GM23338 (cell line): ENCODE measurements around the gene CADPS. TPM values are rescaled to one million over a fixed set of nuclear protein-coding genes. Genes with fewer than 3 reads are reported as not detected.

Experiments
- ATAC-seq: fragments of 200-7000 bp; cut with Tn5 transposase; 3 replicates; pipeline ENCODE4 v1.9.1; 2020
- DNase-seq: peaks from one replicate; pipeline ENCODE4 v3.0.0-alpha.2; 2015; ENCODE audit warnings: low spot score
- H2AFZ ChIP-seq: fragments of 200-600 bp; sonication (generic); 2 replicates; pipeline ENCODE4 v1.8.0; 2016; ENCODE audit warnings: antibody characterized with exemption, mild to moderate bottlenecking, moderate library complexity
- H3F3A ChIP-seq: fragments of 200-600 bp; sonication (generic); replicated peaks from 2 replicates; pipeline ENCODE4 v1.8.0; 2017; ENCODE audit warnings: antibody characterized with exemption, mixed run types, low read depth
- H3K27ac ChIP-seq: fragments of 200-600 bp; sonication (generic); 2 replicates; pipeline ENCODE4 v1.6.1; 2016; ENCODE audit warnings: low read depth
- H3K27me3 ChIP-seq: fragments of 200-600 bp; sonication (generic); 2 replicates; pipeline ENCODE4 v1.8.0; 2016; ENCODE audit warnings: mild to moderate bottlenecking, mixed run types, moderate library complexity; ENCODE audit not compliant: insufficient read depth
- H3K36me3 ChIP-seq: fragments of 200-600 bp; sonication (generic); 2 replicates; pipeline ENCODE4 v1.8.0; 2016; ENCODE audit warnings: mild to moderate bottlenecking; ENCODE audit not compliant: insufficient read depth
- H3K4me1 ChIP-seq: fragments of 200-600 bp; sonication (generic); 2 replicates; pipeline ENCODE4 v1.8.0; 2016; ENCODE audit warnings: mild to moderate bottlenecking, moderate library complexity; ENCODE audit not compliant: insufficient read depth
- H3K4me2 ChIP-seq: fragments of 200-600 bp; sonication (generic); 2 replicates; pipeline ENCODE4 v1.7.1; 2017; ENCODE audit warnings: mixed run types
- H3K4me3 ChIP-seq: fragments of 200-600 bp; sonication (generic); 2 replicates; pipeline ENCODE4 v1.6.1; 2016; ENCODE audit warnings: mixed run types
- H3K79me2 ChIP-seq: fragments of 200-600 bp; sonication (generic); replicated peaks from 2 replicates; pipeline ENCODE4 v1.8.0; 2017; ENCODE audit warnings: mild to moderate bottlenecking; ENCODE audit not compliant: insufficient read depth
- H3K9me2 ChIP-seq: fragments of 200-600 bp; sonication (generic); 2 replicates; pipeline ENCODE4 v1.8.0; 2017; ENCODE audit not compliant: insufficient read depth
- H4K20me1 ChIP-seq: fragments of 200-600 bp; sonication (generic); replicated peaks from 2 replicates; pipeline ENCODE4 v1.8.0; 2017; ENCODE audit warnings: mild to moderate bottlenecking; ENCODE audit not compliant: insufficient read depth
- H3K27ac Mint-ChIP-seq: 2 replicates; pipeline ENCODE4 v1.8.0; 2020; ENCODE audit warnings: inconsistent platforms, mild to moderate bottlenecking, moderate library complexity, mixed read lengths
- H3K27me3 Mint-ChIP-seq: 3 replicates; pipeline ENCODE4 v1.8.0; 2022; ENCODE audit warnings: low read depth, mild to moderate bottlenecking, moderate library complexity, mixed read lengths, inconsistent platforms; ENCODE audit not compliant: insufficient read depth, poor library complexity
- H3K36me3 Mint-ChIP-seq: 3 replicates; pipeline ENCODE4 v1.8.0; 2021; ENCODE audit warnings: low read depth, mild to moderate bottlenecking, inconsistent platforms, moderate library complexity, mixed read lengths
- H3K4me1 Mint-ChIP-seq: 3 replicates; pipeline ENCODE4 v1.8.0; 2020; ENCODE audit warnings: mild to moderate bottlenecking, inconsistent platforms, mixed read lengths
- H3K4me3 Mint-ChIP-seq: 3 replicates; pipeline ENCODE4 v1.8.0; 2021; ENCODE audit warnings: moderate library complexity, mild to moderate bottlenecking, inconsistent platforms, mixed read lengths
- H3K9me3 Mint-ChIP-seq: 3 replicates; pipeline ENCODE4 v1.8.0; 2020; ENCODE audit warnings: moderate library complexity, mild to moderate bottlenecking, inconsistent platforms, mixed read lengths
- CTCF ChIP-seq, 2 experiments: fragments of 200-600 bp in 1 of 2; sonication (generic) in 1 of 2; conservative IDR thresholded peaks; 2 replicates each; pipeline versions ENCODE4 v1.5.1 to v1.6.1; 2016 to 2017; ENCODE audit warnings: antibody characterized with exemption in 2 of 2, low read depth in 2 of 2, mild to moderate bottlenecking in 2 of 2, moderate library complexity in 1 of 2
- EZH2phosphoT487 ChIP-seq: fragments of 200-600 bp; sonication (generic); IDR thresholded peaks from one replicate; pipeline ENCODE4 v1.8.1; 2018; ENCODE audit warnings: antibody characterized with exemption; ENCODE audit not compliant: unreplicated experiment
- ZNF331 ChIP-seq: fragments of 250-450 bp; sonication (Bioruptor Pico); IDR thresholded peaks from 2 replicates; pipeline ENCODE4 v1.5.0; 2020; ENCODE audit warnings: low read depth, mild to moderate bottlenecking, moderate library complexity
- polyA plus RNA-seq: library from polyadenylated mRNA; unstranded; fragments of >200 nt; fragmentation: Nextera tagmentation; extraction: Ambion mirVana; gene quantifications from 2 replicates; pipeline ENCODE4 v1.2.1, GENCODE V29; 2016
- total RNA-seq: library from RNA; depleted of rRNA; stranded (reverse); fragments of >200 nt; shearing (Covaris generic); gene quantifications from 2 replicates; pipeline ENCODE4 v1.2.3, GENCODE V29; 2014
- TF ChIP-seq, protein P1 (sequence below): fragments of 250-450 bp; sonication (Bioruptor Pico); IDR thresholded peaks from 2 replicates; pipeline ENCODE4 v1.5.0; 2020; ENCODE audit warnings: mild to moderate bottlenecking, moderate library complexity

The CADPS gene
- total and polyA plus RNA-seq, 2 experiments from 2014 or later, result 14.7 to 22.0 TPM

DNA sequence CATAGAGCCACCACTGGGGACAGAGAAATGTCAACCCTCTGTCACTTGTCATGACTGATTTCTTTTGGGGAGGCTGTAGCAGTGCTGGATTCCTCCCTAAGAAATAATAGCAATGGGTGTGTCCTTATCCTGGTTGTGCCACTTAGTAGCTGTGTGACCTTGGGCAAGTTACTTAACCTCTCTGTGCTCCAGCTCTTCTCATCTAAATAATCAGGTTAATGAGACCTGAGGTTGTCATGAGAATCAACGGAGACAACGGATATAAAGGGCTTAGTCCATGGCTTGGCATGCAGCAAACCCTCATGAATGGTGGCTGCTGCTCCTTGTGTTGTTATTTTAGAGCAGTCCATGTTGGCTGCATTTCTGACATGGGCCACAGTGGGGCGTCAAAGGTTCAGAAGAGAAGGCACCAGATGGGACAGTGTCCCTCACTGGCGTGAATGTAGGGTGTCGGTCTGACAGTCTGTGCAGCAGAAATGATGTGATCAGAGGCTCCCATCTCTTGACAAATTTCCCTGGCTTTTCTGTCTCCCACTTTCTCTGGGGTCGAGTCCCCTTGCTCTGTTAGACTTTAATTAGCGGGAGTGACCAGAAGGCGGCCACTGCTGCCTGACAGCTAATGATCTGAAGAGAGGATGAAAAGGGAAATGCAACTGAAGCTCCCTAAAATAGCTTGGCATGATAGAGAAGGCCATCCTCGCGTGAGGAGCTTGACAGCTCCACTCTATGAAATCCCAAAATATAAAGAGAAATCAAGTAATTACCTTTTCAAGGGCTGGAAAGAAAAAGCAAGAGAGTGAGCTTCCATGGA is 209.4 kb downstream of the CADPS start:
- H3K4me2 ChIP-seq, result no peak overlapping the region; the same call in 1 of the 2 replicates
- H3K9me2 ChIP-seq, result no peaks in the 10 kb centered on the region
- H3K27me3 ChIP-seq, result no peaks in the 10 kb centered on the region
- Mint-ChIP-seq H3K27ac (no peak overlapping the region), H3K36me3 (no peaks in the 10 kb centered on the region), H3K27me3 (peaks cover 3% of the 10 kb centered on the region), H3K4me3 (no peak overlapping the region), H3K9me3 (no peaks in the 10 kb centered on the region), H3K4me1 (peaks cover 17% of the 10 kb centered on the region)
- no peak overlapping the region for H3K27ac ChIP-seq
- H4K20me1 ChIP-seq, result no peaks in the 10 kb centered on the region
- no peaks in the 10 kb centered on the region for H3K4me1 ChIP-seq
- ATAC-seq (peak; percentile 90), DNase-seq (peak; percentile 94)
- no peaks in the 10 kb centered on the region for H3K36me3 ChIP-seq
- TF ChIP-seq, protein P1, sequence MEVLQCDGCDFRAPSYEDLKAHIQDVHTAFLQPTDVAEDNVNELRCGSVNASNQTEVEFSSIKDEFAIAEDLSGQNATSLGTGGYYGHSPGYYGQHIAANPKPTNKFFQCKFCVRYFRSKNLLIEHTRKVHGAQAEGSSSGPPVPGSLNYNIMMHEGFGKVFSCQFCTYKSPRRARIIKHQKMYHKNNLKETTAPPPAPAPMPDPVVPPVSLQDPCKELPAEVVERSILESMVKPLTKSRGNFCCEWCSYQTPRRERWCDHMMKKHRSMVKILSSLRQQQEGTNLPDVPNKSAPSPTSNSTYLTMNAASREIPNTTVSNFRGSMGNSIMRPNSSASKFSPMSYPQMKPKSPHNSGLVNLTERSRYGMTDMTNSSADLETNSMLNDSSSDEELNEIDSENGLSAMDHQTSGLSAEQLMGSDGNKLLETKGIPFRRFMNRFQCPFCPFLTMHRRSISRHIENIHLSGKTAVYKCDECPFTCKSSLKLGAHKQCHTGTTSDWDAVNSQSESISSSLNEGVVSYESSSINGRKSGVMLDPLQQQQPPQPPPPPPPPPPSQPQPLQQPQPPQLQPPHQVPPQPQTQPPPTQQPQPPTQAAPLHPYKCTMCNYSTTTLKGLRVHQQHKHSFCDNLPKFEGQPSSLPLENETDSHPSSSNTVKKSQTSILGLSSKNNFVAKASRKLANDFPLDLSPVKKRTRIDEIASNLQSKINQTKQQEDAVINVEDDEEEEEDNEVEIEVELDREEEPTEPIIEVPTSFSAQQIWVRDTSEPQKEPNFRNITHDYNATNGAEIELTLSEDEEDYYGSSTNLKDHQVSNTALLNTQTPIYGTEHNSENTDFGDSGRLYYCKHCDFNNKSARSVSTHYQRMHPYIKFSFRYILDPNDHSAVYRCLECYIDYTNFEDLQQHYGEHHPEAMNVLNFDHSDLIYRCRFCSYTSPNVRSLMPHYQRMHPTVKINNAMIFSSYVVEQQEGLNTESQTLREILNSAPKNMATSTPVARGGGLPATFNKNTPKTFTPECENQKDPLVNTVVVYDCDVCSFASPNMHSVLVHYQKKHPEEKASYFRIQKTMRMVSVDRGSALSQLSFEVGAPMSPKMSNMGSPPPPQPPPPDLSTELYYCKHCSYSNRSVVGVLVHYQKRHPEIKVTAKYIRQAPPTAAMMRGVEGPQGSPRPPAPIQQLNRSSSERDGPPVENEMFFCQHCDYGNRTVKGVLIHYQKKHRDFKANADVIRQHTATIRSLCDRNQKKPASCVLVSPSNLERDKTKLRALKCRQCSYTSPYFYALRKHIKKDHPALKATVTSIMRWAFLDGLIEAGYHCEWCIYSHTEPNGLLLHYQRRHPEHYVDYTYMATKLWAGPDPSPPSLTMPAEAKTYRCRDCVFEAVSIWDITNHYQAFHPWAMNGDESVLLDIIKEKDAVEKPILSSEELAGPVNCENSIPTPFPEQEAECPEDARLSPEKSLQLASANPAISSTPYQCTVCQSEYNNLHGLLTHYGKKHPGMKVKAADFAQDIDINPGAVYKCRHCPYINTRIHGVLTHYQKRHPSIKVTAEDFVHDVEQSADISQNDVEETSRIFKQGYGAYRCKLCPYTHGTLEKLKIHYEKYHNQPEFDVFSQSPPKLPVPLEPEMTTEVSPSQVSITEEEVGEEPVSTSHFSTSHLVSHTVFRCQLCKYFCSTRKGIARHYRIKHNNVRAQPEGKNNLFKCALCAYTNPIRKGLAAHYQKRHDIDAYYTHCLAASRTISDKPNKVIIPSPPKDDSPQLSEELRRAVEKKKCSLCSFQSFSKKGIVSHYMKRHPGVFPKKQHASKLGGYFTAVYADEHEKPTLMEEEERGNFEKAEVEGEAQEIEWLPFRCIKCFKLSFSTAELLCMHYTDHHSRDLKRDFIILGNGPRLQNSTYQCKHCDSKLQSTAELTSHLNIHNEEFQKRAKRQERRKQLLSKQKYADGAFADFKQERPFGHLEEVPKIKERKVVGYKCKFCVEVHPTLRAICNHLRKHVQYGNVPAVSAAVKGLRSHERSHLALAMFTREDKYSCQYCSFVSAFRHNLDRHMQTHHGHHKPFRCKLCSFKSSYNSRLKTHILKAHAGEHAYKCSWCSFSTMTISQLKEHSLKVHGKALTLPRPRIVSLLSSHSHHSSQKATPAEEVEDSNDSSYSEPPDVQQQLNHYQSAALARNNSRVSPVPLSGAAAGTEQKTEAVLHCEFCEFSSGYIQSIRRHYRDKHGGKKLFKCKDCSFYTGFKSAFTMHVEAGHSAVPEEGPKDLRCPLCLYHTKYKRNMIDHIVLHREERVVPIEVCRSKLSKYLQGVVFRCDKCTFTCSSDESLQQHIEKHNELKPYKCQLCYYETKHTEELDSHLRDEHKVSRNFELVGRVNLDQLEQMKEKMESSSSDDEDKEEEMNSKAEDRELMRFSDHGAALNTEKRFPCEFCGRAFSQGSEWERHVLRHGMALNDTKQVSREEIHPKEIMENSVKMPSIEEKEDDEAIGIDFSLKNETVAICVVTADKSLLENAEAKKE (CRISPR knock-in tag), result no peak; the same call in 1 of the 2 replicates
- TF ChIP-seq CTCF (conservative IDR thresholded peaks at IDR 0.05; ENCODE audit: low read depth in 2 of 2), result peak; percentile 96
- TF ChIP-seq ZNF331, result no peak
- TF ChIP-seq EZH2phosphoT487, result no peak
- H2AFZ ChIP-seq, result peak overlapping the region; percentile 64; the same call in 1 of the 2 replicates
- no peaks in the 10 kb centered on the region for H3K79me2 ChIP-seq
- H3F3A ChIP-seq, result no peaks in the 10 kb centered on the region
- H3K4me3 ChIP-seq, result 0 out of 2 replicates have a peak overlapping the region, but pooled peaks have one; percentile 25
